ENCODE data around the gene DGUOK. TPM values are rescaled to one million over a fixed set of nuclear protein-coding genes. Genes with fewer than 3 reads are reported as not detected.

Gene DGUOK
- total and polyA plus RNA-seq, 2 donors = 73.7 to 157 TPM

- H3K4me1 ChIP-seq (ENCODE audit: control insufficient read depth in 2 of 2, insufficient read depth in 2 of 2, low read length in 2 of 2) = no peaks in the 10 kb centered on the region
- WGBS = 96% methylated on average over 5 of the region's 5 CpGs
- H3K27me3 ChIP-seq (ENCODE audit: control insufficient read depth in 2 of 2, insufficient read depth in 1 of 2, low read length in 1 of 2) = no peaks in the 10 kb centered on the region
- no peak overlapping the region for H3K4me3 ChIP-seq (ENCODE audit: low read length in 2 of 2)
- H3K27ac ChIP-seq (ENCODE audit: low read depth in 1 of 2, low read length in 1 of 2) = no peak overlapping the region
- no peaks in the 10 kb centered on the region for H3K36me3 ChIP-seq (ENCODE audit: control insufficient read depth in 2 of 2, insufficient read depth in 2 of 2, low read length in 1 of 2)
- no peak for DNase-seq (ENCODE audit: low read depth in 6 of 9, low spot score in 9 of 9)
- H3K9me3 ChIP-seq (ENCODE audit: control insufficient read depth in 2 of 2, insufficient read depth in 1 of 2, low read length in 1 of 2) = no peaks in the 10 kb centered on the region
Measured at GRCh38 chr2:73915437-73915993, 11.2 kb upstream of the DGUOK start.

- H3K27ac ChIP-seq (ENCODE audit: low read depth in 1 of 2, low read length in 1 of 2) = no peak overlapping the region
- H3K27me3 ChIP-seq (ENCODE audit: control insufficient read depth in 2 of 2, insufficient read depth in 1 of 2, low read length in 1 of 2) = peaks cover 0 to 3% of the 10 kb centered on the region in 2 donors
- no peaks in the 10 kb centered on the region for H3K4me1 ChIP-seq (ENCODE audit: control insufficient read depth in 2 of 2, insufficient read depth in 2 of 2, low read length in 2 of 2)
- WGBS = 94% methylated on average over 2 of the region's 2 CpGs
- H3K36me3 ChIP-seq (ENCODE audit: control insufficient read depth in 2 of 2, insufficient read depth in 2 of 2, low read length in 1 of 2) = no peaks in the 10 kb centered on the region
- no peak overlapping the region for H3K4me3 ChIP-seq (ENCODE audit: low read length in 2 of 2)
- H3K9me3 ChIP-seq (ENCODE audit: control insufficient read depth in 2 of 2, insufficient read depth in 1 of 2, low read length in 1 of 2) = no peaks in the 10 kb centered on the region
- DNase-seq (ENCODE audit: low read depth in 6 of 9, low spot score in 9 of 9) = no peak
Measured at GRCh38 chr2:73916666-73917065, 10.0 kb upstream of the DGUOK start.

GRCh38 chr2:73917296-73917695, 9.4 kb upstream of the DGUOK start:
- no peak for DNase-seq (ENCODE audit: low read depth in 6 of 9, low spot score in 9 of 9)
- WGBS = 98% methylated on average over 2 of the region's 2 CpGs

GRCh38 chr2:73917696-73918207, 8.9 kb upstream of the DGUOK start:
- DNase-seq (ENCODE audit: low read depth in 6 of 9, low spot score in 9 of 9) = no peak

More at GRCh38 chr2:73917296-73917695, 9.4 kb upstream of the DGUOK start:
- H3K9me3 ChIP-seq (ENCODE audit: control insufficient read depth in 2 of 2, insufficient read depth in 1 of 2, low read length in 1 of 2) = no peaks in the 10 kb centered on the region
- peaks cover 0 to 3% of the 10 kb centered on the region in 2 donors for H3K27me3 ChIP-seq (ENCODE audit: control insufficient read depth in 2 of 2, insufficient read depth in 1 of 2, low read length in 1 of 2)
- H3K4me3 ChIP-seq (ENCODE audit: low read length in 2 of 2) = no peak overlapping the region
- H3K27ac ChIP-seq (ENCODE audit: low read depth in 1 of 2, low read length in 1 of 2) = no peak overlapping the region
- no peaks in the 10 kb centered on the region for H3K4me1 ChIP-seq (ENCODE audit: control insufficient read depth in 2 of 2, insufficient read depth in 2 of 2, low read length in 2 of 2)
- no peaks in the 10 kb centered on the region for H3K36me3 ChIP-seq (ENCODE audit: control insufficient read depth in 2 of 2, insufficient read depth in 2 of 2, low read length in 1 of 2)

GRCh38 chr2:73918856-73919255, 7.8 kb upstream of the DGUOK start:
- Histone ChIP-seq H3K27me3 (ENCODE audit: control insufficient read depth in 2 of 2, insufficient read depth in 1 of 2, low read length in 1 of 2) (peaks cover 0 to 3% of the 10 kb centered on the region in 2 donors), H3K9me3 (ENCODE audit: control insufficient read depth in 2 of 2, insufficient read depth in 1 of 2, low read length in 1 of 2) (no peaks in the 10 kb centered on the region), H3K36me3 (ENCODE audit: control insufficient read depth in 2 of 2, insufficient read depth in 2 of 2, low read length in 1 of 2) (no peaks in the 10 kb centered on the region), H3K4me1 (ENCODE audit: control insufficient read depth in 2 of 2, insufficient read depth in 2 of 2, low read length in 2 of 2) (no peaks in the 10 kb centered on the region), H3K4me3 (ENCODE audit: low read length in 2 of 2) (no peak overlapping the region), H3K27ac (ENCODE audit: low read depth in 1 of 2, low read length in 1 of 2) (no peak overlapping the region)
- WGBS = 95% methylated on average over 3 of the region's 3 CpGs
- DNase-seq (ENCODE audit: low read depth in 6 of 9, low spot score in 9 of 9) = no peak

More at GRCh38 chr2:73917696-73918207, 8.9 kb upstream of the DGUOK start:
- H3K27ac ChIP-seq (ENCODE audit: low read depth in 1 of 2, low read length in 1 of 2) = no peak overlapping the region
- H3K4me3 ChIP-seq (ENCODE audit: low read length in 2 of 2) = no peak overlapping the region
- H3K4me1 ChIP-seq (ENCODE audit: control insufficient read depth in 2 of 2, insufficient read depth in 2 of 2, low read length in 2 of 2) = no peaks in the 10 kb centered on the region
- H3K27me3 ChIP-seq (ENCODE audit: control insufficient read depth in 2 of 2, insufficient read depth in 1 of 2, low read length in 1 of 2) = peaks cover 0 to 3% of the 10 kb centered on the region in 2 donors
- H3K9me3 ChIP-seq (ENCODE audit: control insufficient read depth in 2 of 2, insufficient read depth in 1 of 2, low read length in 1 of 2) = no peaks in the 10 kb centered on the region
- H3K36me3 ChIP-seq (ENCODE audit: control insufficient read depth in 2 of 2, insufficient read depth in 2 of 2, low read length in 1 of 2) = no peaks in the 10 kb centered on the region
- WGBS = 94% methylated on average over 4 of the region's 4 CpGs

- Histone ChIP-seq H3K27me3 (ENCODE audit: control insufficient read depth in 2 of 2, insufficient read depth in 1 of 2, low read length in 1 of 2) (peaks cover 0 to 3% of the 10 kb centered on the region in 2 donors), H3K4me3 (ENCODE audit: low read length in 2 of 2) (no peak overlapping the region), H3K27ac (ENCODE audit: low read depth in 1 of 2, low read length in 1 of 2) (no peak overlapping the region), H3K9me3 (ENCODE audit: control insufficient read depth in 2 of 2, insufficient read depth in 1 of 2, low read length in 1 of 2) (no peaks in the 10 kb centered on the region), H3K4me1 (ENCODE audit: control insufficient read depth in 2 of 2, insufficient read depth in 2 of 2, low read length in 2 of 2) (no peaks in the 10 kb centered on the region), H3K36me3 (ENCODE audit: control insufficient read depth in 2 of 2, insufficient read depth in 2 of 2, low read length in 1 of 2) (no peaks in the 10 kb centered on the region)
- DNase-seq (ENCODE audit: low read depth in 6 of 9, low spot score in 9 of 9) = no peak
- 97% methylated on average over 7 of the region's 7 CpGs for WGBS
Measured at GRCh38 chr2:73919596-73920228, 7.0 kb upstream of the DGUOK start.

- DNase-seq (ENCODE audit: low read depth in 6 of 9, low spot score in 9 of 9) = no peak
- H3K4me3 ChIP-seq (ENCODE audit: low read length in 2 of 2) = no peak overlapping the region
- H3K36me3 ChIP-seq (ENCODE audit: control insufficient read depth in 2 of 2, insufficient read depth in 2 of 2, low read length in 1 of 2) = no peaks in the 10 kb centered on the region
- H3K27ac ChIP-seq (ENCODE audit: low read depth in 1 of 2, low read length in 1 of 2) = no peak overlapping the region
- no peaks in the 10 kb centered on the region for H3K9me3 ChIP-seq (ENCODE audit: control insufficient read depth in 2 of 2, insufficient read depth in 1 of 2, low read length in 1 of 2)
- peaks cover 0 to 2% of the 10 kb centered on the region in 2 donors for H3K4me1 ChIP-seq (ENCODE audit: control insufficient read depth in 2 of 2, insufficient read depth in 2 of 2, low read length in 2 of 2)
- WGBS = 74% methylated on average over 12 of the region's 12 CpGs
- H3K27me3 ChIP-seq (ENCODE audit: control insufficient read depth in 2 of 2, insufficient read depth in 1 of 2, low read length in 1 of 2) = peaks cover 0 to 3% of the 10 kb centered on the region in 2 donors
Measured at GRCh38 chr2:73920577-73921545, 5.8 kb upstream of the DGUOK start.

- Histone ChIP-seq H3K36me3 (ENCODE audit: control insufficient read depth in 2 of 2, insufficient read depth in 2 of 2, low read length in 1 of 2) (no peaks in the 10 kb centered on the region), H3K27ac (ENCODE audit: low read depth in 1 of 2, low read length in 1 of 2) (no peak overlapping the region), H3K9me3 (ENCODE audit: control insufficient read depth in 2 of 2, insufficient read depth in 1 of 2, low read length in 1 of 2) (no peaks in the 10 kb centered on the region), H3K4me1 (ENCODE audit: control insufficient read depth in 2 of 2, insufficient read depth in 2 of 2, low read length in 2 of 2) (peaks cover 0 to 3% of the 10 kb centered on the region in 2 donors), H3K4me3 (ENCODE audit: low read length in 2 of 2) (no peak overlapping the region), H3K27me3 (ENCODE audit: control insufficient read depth in 2 of 2, insufficient read depth in 1 of 2, low read length in 1 of 2) (peaks cover 0 to 3% of the 10 kb centered on the region in 2 donors)
- WGBS = 97% methylated on average over 9 of the region's 9 CpGs
- no peak for DNase-seq (ENCODE audit: low read depth in 6 of 9, low spot score in 9 of 9)
Measured at GRCh38 chr2:73921581-73921980, 5.1 kb upstream of the DGUOK start.

Measured in thymus (tissue), 11 donors.